NCI-H526 (cell line): ENCODE data around the gene ERG.

ENCODE experiments used
- DNase-seq, 2 experiments: peaks; one replicate each; lab custom pipeline; 2025; lab: John Stamatoyannopoulos, UW

The ERG gene

DNA sequence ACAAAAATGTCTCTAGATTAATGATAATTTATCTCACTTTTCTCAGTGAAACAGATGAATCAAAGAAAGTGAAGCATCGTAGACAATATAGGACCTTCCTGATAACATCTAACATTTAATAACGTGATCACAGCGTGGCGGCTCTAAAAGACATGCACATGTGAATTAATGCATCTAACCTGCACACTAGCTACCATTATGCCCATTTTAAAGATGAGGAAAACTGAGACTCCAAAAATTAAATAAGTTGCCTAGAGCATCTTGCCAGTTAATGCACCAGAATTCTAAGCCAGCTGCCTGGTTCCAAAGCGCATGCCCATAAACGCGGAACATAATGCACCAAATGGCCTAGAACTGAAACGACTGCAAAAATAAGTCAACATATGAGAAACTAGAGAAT is 23.5 kb downstream of the ERG start:
- DNase-seq = no peak

- DNase-seq = no peak
Observed at GRCh38 chr21:38474124-38474523, 24.2 kb downstream of the ERG start.

GRCh38 chr21:38472412-38473108 is 25.7 kb downstream of the ERG start:
- no peak for DNase-seq

DNA sequence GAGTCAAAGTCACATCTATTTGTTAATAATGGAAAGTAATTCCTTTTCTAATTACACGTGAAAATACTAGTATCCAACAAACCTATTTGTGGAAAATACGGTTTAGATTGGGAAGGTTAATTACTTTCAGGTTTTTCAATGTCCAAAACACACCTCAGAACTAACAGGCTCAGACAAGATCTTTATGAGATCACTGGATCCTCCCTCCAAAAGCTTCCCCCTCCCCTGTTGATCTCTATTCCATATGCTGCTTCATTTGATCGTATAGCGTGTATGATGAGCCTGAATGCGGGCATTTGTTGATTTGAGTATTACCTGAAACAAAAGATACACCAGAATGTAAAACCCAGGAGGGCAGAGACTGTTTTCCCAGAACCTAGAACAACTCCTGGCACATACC is 26.5 kb downstream of the ERG start:
- DNase-seq = no peak

GRCh38 chr21:38470755-38471154 is 27.5 kb downstream of the ERG start:
- no peak for DNase-seq

GRCh38 chr21:38469642-38470041 is 28.6 kb downstream of the ERG start:
- DNase-seq = no peak

DNA sequence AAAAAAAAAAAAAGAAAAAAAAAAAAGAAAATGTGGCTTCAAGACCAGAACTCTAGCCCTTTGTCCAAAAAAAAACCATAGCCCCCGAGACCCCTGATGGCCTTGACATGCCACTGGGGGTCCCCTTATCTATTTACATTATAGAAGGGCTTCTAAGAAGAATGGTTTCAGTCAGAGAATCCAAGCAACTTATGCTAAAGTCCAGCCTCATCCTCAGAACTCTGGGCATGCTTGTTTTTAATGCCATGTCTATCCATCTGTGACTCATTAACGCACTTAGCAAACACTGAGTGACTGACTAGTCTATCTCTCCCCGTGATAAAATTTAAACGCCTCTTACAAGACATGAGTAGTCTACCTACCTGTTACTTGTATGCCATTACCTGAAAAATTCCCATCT is 29.3 kb downstream of the ERG start:
- peak; percentile 16 to 45 for DNase-seq

- DNase-seq = no peak
Observed at GRCh38 chr21:38467911-38468310, 30.4 kb downstream of the ERG start.

DNA sequence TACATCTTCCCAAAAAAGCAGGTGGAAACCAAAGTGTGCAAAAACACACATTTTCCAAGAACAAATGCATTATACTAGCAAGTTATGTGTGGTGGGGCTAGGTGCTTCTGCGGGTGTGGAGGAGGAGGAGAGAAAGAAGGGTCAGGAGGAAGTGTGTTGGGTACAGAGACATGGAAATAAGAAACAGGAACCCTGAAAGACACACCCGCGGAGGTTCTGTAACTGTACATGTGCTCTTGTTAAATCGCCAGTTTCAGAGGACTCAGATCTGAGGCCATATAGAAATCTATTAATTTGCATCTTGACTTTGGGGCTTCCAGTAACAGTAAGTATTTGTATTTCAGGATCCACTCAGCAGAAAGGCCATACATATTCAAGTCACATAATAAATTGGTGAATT is 30.9 kb downstream of the ERG start:
- peak; percentile 5 to 37 for DNase-seq

- no peak for DNase-seq
Observed at GRCh38 chr21:38460171-38460742, 38.0 kb downstream of the ERG start.

DNA sequence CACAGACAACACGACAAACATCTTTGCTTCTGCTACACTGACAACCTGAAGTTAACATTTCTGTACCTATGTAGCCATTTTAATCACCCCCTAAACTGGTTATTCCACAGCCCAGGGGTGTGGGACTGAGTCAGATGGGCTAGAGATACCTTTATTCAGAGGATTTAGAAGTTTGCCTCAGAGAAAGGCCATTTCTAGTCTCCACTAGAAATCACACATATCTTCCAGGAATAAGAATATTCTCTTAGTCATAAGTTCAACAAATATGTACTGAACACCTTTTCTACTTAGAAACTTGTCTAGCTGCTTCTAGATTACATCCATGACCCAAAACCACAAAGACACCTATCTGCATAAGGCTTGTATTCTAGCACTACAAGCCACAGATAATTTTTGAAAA is 38.8 kb downstream of the ERG start:
- DNase-seq = no peak

DNA sequence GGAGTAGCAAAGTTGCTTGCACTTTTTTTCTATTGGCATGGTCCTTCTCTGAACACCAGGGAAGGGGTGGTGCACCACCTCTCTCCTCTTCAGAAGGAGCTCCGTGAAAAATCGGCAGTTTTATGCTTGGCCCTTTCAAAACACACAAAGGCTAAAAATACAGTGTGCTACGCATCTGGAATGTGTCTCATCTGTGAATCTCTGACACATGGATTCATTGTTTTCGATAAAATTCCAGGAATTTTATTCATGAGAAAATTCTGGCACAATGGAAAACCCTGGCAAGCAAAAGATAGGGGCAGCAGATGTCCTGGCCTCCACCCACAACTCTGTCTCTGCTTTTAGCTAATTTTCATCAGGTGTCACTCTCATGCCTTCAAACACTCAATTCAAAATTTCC is 42.9 kb downstream of the ERG start:
- no peak for DNase-seq

- no peak for DNase-seq
Observed at GRCh38 chr21:38454702-38455101, 43.6 kb downstream of the ERG start.

DNA sequence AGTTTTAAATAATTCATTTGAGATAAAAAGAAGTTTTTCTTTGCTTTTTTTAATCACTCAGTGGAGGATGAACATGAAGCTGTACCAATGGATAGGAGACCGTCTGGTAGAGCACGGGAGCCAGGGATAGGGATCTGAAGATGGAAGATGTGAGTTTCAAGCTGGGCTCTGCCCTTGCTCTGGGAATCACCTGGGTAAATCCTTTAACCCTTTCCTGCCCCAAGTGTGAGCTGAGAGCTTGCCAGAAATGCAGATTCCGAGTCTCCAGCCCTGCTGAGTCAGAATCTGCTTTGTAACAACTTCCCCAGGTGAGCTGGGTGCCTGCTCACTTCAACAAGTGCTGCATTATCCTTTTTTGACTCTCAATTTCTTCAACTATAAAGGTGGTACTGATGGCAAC is 44.1 kb downstream of the ERG start:
- no peak for DNase-seq

- DNase-seq = peak; percentile 1 to 34
Observed at GRCh38 chr21:38448671-38449385, 49.4 kb downstream of the ERG start.

- DNase-seq = no peak
Observed at GRCh38 chr21:38447611-38448010, 50.7 kb downstream of the ERG start.

DNA sequence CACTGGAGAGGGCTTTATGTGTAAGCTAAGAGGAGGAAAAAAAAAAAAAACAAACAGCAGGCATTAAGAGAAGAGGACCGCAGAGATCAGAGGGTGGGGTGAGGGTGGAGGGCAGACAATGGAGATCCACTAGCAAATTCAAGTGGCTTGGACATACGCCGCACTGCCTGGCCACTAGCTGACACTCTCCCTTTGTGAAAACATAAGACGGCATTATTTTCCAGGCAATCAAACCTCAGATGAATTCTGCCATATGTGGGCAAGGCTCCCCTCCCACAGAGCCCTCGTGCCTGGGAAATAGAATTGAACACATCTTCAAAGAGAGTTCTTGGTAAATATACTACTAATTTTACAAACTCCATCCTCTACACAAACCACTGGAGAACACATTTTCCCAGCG is 53.6 kb downstream of the ERG start:
- no peak for DNase-seq

- no peak for DNase-seq
Observed at GRCh38 chr21:38443110-38443509, 55.2 kb downstream of the ERG start.

GRCh38 chr21:38441153-38441552 is 57.1 kb downstream of the ERG start:
- DNase-seq = no peak

GRCh38 chr21:38440746-38441145 is 57.5 kb downstream of the ERG start:
- DNase-seq = no peak

- DNase-seq = no peak
Observed at GRCh38 chr21:38439957-38440356, 58.3 kb downstream of the ERG start.

DNA sequence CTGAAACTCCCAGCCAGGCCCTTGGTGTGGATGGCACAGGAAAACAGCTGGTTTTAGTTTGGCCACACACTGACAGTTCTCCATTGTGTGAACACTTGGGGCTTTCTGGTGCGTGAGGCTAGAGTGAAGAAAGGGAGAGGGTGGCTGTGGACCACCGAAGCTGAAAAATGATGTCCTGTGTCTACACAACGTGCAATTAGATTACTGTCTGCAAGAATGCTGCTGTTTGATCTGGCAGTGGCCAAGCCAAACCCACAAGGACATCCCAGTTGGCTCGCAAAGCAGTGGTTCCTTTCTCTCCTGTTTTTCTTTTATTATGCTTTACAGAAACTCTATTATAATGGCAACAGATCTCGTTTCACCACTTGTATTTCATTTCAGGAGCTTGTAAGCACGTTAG is 58.9 kb downstream of the ERG start:
- DNase-seq = no peak

- no peak for DNase-seq
Observed at GRCh38 chr21:38438462-38438893, 59.8 kb downstream of the ERG start.
